ENCODE results near the gene NIM1K.
"Not testable (repeated sequence)": the region's sequence is repeated elsewhere in the genome, so short reads cannot be mapped to it uniquely, and the experiment has no call there.

Gene NIM1K

GRCh38 chr5:43301653-43302091 lies 109.6 kb downstream of the NIM1K start:
- TF ChIP-seq, protein P1, sequence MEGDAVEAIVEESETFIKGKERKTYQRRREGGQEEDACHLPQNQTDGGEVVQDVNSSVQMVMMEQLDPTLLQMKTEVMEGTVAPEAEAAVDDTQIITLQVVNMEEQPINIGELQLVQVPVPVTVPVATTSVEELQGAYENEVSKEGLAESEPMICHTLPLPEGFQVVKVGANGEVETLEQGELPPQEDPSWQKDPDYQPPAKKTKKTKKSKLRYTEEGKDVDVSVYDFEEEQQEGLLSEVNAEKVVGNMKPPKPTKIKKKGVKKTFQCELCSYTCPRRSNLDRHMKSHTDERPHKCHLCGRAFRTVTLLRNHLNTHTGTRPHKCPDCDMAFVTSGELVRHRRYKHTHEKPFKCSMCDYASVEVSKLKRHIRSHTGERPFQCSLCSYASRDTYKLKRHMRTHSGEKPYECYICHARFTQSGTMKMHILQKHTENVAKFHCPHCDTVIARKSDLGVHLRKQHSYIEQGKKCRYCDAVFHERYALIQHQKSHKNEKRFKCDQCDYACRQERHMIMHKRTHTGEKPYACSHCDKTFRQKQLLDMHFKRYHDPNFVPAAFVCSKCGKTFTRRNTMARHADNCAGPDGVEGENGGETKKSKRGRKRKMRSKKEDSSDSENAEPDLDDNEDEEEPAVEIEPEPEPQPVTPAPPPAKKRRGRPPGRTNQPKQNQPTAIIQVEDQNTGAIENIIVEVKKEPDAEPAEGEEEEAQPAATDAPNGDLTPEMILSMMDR (IDR thresholded peaks at IDR 0.05; ENCODE audit: borderline replicate concordance, insufficient read depth, low read depth, low read length): no peak
- H3K4me3 ChIP-seq (ENCODE audit: low read depth, low read length): no peak overlapping the region

- TF ChIP-seq, protein P1 (IDR thresholded peaks at IDR 0.05; ENCODE audit: borderline replicate concordance, insufficient read depth, low read depth, low read length): no peak
- no peak overlapping the region for H3K4me3 ChIP-seq (ENCODE audit: low read depth, low read length)
Observed at GRCh38 chr5:43302481-43302880, 110.5 kb downstream of the NIM1K start.

GRCh38 chr5:43303242-43303641 lies 111.2 kb downstream of the NIM1K start:
- H3K4me3 ChIP-seq (ENCODE audit: low read depth, low read length): no peak overlapping the region
- TF ChIP-seq, protein P1 (IDR thresholded peaks at IDR 0.05; ENCODE audit: borderline replicate concordance, insufficient read depth, low read depth, low read length): no peak

GRCh38 chr5:43304525-43304924 lies 112.5 kb downstream of the NIM1K start:
- TF ChIP-seq, protein P1 (IDR thresholded peaks at IDR 0.05; ENCODE audit: borderline replicate concordance, insufficient read depth, low read depth, low read length): no peak
- H3K4me3 ChIP-seq (ENCODE audit: low read depth, low read length): no peak overlapping the region

GRCh38 chr5:43305948-43306565 lies 114.0 kb downstream of the NIM1K start:
- TF ChIP-seq, protein P1 (IDR thresholded peaks at IDR 0.05; ENCODE audit: borderline replicate concordance, insufficient read depth, low read depth, low read length): peak; percentile 53; the same call in 1 of the 2 replicates
- no peak overlapping the region for H3K4me3 ChIP-seq (ENCODE audit: low read depth, low read length)

- not testable (repeated sequence) for H3K4me3 ChIP-seq (ENCODE audit: low read depth, low read length)
Observed at GRCh38 chr5:43306954-43307353, 114.9 kb downstream of the NIM1K start.

DNA sequence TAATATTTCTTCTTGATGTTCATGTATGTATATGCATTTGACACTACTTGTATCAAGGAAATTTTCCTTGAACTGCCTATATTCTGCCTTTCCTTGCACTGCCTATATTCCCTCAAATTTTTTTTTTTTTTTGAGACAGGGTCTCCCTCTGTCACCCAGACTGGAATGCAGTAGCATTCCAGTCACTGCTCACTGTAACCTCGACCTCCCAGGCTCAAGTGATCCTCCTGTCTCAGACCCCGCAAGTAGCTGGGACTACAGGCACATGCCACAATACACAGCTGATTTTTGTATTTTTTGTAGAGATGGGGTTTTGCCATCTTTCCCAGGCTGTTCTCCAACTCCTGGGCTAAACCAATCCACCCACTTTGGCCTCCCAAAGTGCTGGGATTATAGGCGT lies 117.1 kb downstream of the NIM1K start:
- TF ChIP-seq, protein P1 (IDR thresholded peaks at IDR 0.05; ENCODE audit: borderline replicate concordance, insufficient read depth, low read depth, low read length): no peak
- H3K4me3 ChIP-seq (ENCODE audit: low read depth, low read length): no peak overlapping the region

Measured in GM12875 (cell line).